AG04450 (cell line): ENCODE results near the gene MX1. TPM values are rescaled to one million over a fixed set of nuclear protein-coding genes. Genes with fewer than 3 reads are reported as not detected.

Source experiments
- CTCF ChIA-PET: fragments of 300-600, 350-600 bp; formaldehyde crosslinking; extraction: SDS; loops from one replicate; lab custom pipeline; 2022; ENCODE audit warnings: antibody characterized with exemption, inconsistent platforms; lab: Charles Lee
- POLR2A ChIA-PET: fragments of 350-600 bp; formaldehyde crosslinking; extraction: SDS; loops from one replicate; lab custom pipeline; 2021; ENCODE audit warnings: antibody characterized with exemption, inconsistent platforms; lab: Yijun Ruan, JAX
- DNase-seq: peaks from one replicate; pipeline ENCODE4 v3.0.0-alpha.2; 2011; ENCODE audit warnings: low read depth, low spot score
- H3K27ac ChIP-seq: one replicate; pipeline ENCODE4 v1.5.1; 2012; ENCODE audit warnings: low read depth, low read length, control low read depth
- H3K27me3 ChIP-seq: one replicate; pipeline ENCODE4 v1.6.0; 2012; ENCODE audit warnings: low read length; ENCODE audit not compliant: control insufficient read depth, insufficient read depth
- H3K4me3 ChIP-seq: 2 replicates; pipeline ENCODE4 v1.5.1; 2011; ENCODE audit warnings: mild to moderate bottlenecking, low read depth, low read length, control low read depth
- H3K9me3 ChIP-seq: 2 replicates; pipeline ENCODE4 v1.5.1; 2012; ENCODE audit warnings: low read length; ENCODE audit not compliant: control insufficient read depth, insufficient read depth
- CTCF ChIP-seq: IDR thresholded peaks from 2 replicates; pipeline ENCODE4 v1.5.1; 2011; ENCODE audit warnings: low read depth, low read length, control low read depth, inconsistent platforms
- polyA plus RNA-seq: library from polyadenylated mRNA; depleted of rRNA; stranded (reverse); fragments of >200 nt; gene quantifications from 2 replicates; pipeline ENCODE4 v1.2.3, GENCODE V29; 2011

MX1 gene
- polyA plus RNA-seq, 1 experiment: 1.3 TPM

- ChIA-PET CTCF (no interaction called here), POLR2A (no interaction called here)
- no peaks in the 10 kb centered on the region for H3K9me3 ChIP-seq
- no peak for TF ChIP-seq CTCF
- no peak overlapping the region for H3K4me3 ChIP-seq
- no peak for DNase-seq
- peaks cover 6% of the 10 kb centered on the region for H3K27me3 ChIP-seq
- no peak overlapping the region for H3K27ac ChIP-seq
Observed at GRCh38 chr21:41497008-41497407, 71.0 kb downstream of the MX1 start.

- POLR2A ChIA-PET: no interaction called here
- H3K27ac ChIP-seq: no peak overlapping the region
- no peak overlapping the region for H3K4me3 ChIP-seq
- H3K9me3 ChIP-seq: no peaks in the 10 kb centered on the region
- CTCF ChIA-PET: no interaction called here
- peaks cover 4% of the 10 kb centered on the region for H3K27me3 ChIP-seq
- TF ChIP-seq CTCF: no peak
- no peak for DNase-seq
Observed at GRCh38 chr21:41497788-41498187, 71.7 kb downstream of the MX1 start.

- no peak for DNase-seq
- Histone ChIP-seq H3K27me3 (peaks cover 6% of the 10 kb centered on the region), H3K9me3 (no peaks in the 10 kb centered on the region), H3K27ac (no peak overlapping the region), H3K4me3 (no peak overlapping the region)
- TF ChIP-seq CTCF: no peak
- ChIA-PET CTCF (no interaction called here), POLR2A (no interaction called here)
Observed at GRCh38 chr21:41499920-41500319, 73.9 kb downstream of the MX1 start.

- POLR2A ChIA-PET: no interaction called here
- no peak overlapping the region for H3K4me3 ChIP-seq
- H3K9me3 ChIP-seq: no peaks in the 10 kb centered on the region
- CTCF ChIA-PET: no interaction called here
- DNase-seq: no peak
- peaks cover 7% of the 10 kb centered on the region for H3K27me3 ChIP-seq
- TF ChIP-seq CTCF: no peak
- H3K27ac ChIP-seq: no peak overlapping the region
Observed at GRCh38 chr21:41500363-41500762, 74.3 kb downstream of the MX1 start.

- CTCF ChIA-PET: no interaction called here
- Histone ChIP-seq H3K4me3 (no peak overlapping the region), H3K27me3 (peaks cover 13% of the 10 kb centered on the region), H3K9me3 (no peaks in the 10 kb centered on the region), H3K27ac (no peak overlapping the region)
- POLR2A ChIA-PET: no interaction called here
- no peak for TF ChIP-seq CTCF
- DNase-seq: no peak
Observed at GRCh38 chr21:41500931-41501381, 74.9 kb downstream of the MX1 start.
